Neural progenitor cell (in vitro differentiated cells): ENCODE data around the gene APIP. TPM values are rescaled to one million over a fixed set of nuclear protein-coding genes. Genes with fewer than 3 reads are reported as not detected.

Experiments
- DNase-seq: peaks from one replicate; pipeline ENCODE4 v3.0.0-alpha.2; 2016; ENCODE audit warnings: low spot score
- H2AFZ ChIP-seq: fragments of 200-600 bp; sonication (generic); replicated peaks from 2 replicates; pipeline ENCODE4 v1.6.1; 2016; ENCODE audit warnings: antibody characterized with exemption
- H3F3A ChIP-seq: fragments of 200-600 bp; sonication (generic); 2 replicates; pipeline ENCODE4 v1.6.1; 2016; ENCODE audit warnings: antibody characterized with exemption, low read depth
- H3K27ac ChIP-seq: fragments of 200-600 bp; sonication (generic); 2 replicates; pipeline ENCODE4 v1.5.1; 2016; ENCODE audit warnings: mild to moderate bottlenecking
- H3K27me3 ChIP-seq: fragments of 200-600 bp; sonication (generic); 2 replicates; pipeline ENCODE4 v1.6.1; 2016; ENCODE audit warnings: mild to moderate bottlenecking, moderate library complexity
- H3K36me3 ChIP-seq: fragments of 200-600 bp; sonication (generic); 2 replicates; pipeline ENCODE4 v1.5.1; 2016
- H3K4me1 ChIP-seq: fragments of 200-600 bp; sonication (generic); 2 replicates; pipeline ENCODE4 v1.6.1; 2016; ENCODE audit warnings: mixed run types
- H3K4me2 ChIP-seq: fragments of 200-600 bp; sonication (generic); 2 replicates; pipeline ENCODE4 v1.6.1; 2016
- H3K4me3 ChIP-seq: fragments of 200-600 bp; sonication (generic); 2 replicates; pipeline ENCODE4 v1.5.1; 2016
- H3K79me2 ChIP-seq: fragments of 200-600 bp; sonication (generic); 2 replicates; pipeline ENCODE4 v1.6.1; 2016; ENCODE audit warnings: low read depth
- H3K9ac ChIP-seq: fragments of 200-600 bp; sonication (generic); 2 replicates; pipeline ENCODE4 v1.6.1; 2016
- H3K9me3 ChIP-seq: fragments of 200-600 bp; sonication (generic); 2 replicates; pipeline ENCODE4 v1.5.1; 2016; ENCODE audit warnings: low read depth
- H4K20me1 ChIP-seq: fragments of 200-600 bp; sonication (generic); 2 replicates; pipeline ENCODE4 v1.6.1; 2016; ENCODE audit warnings: low read depth
- H3K27ac Mint-ChIP-seq: 3 replicates; pipeline ENCODE4 v1.8.0; 2021; ENCODE audit warnings: mixed read lengths
- H3K27me3 Mint-ChIP-seq: 2 replicates; pipeline ENCODE4 v1.8.0; 2022; ENCODE audit warnings: low read depth, mild to moderate bottlenecking, inconsistent platforms, moderate library complexity, mixed read lengths; ENCODE audit not compliant: insufficient read depth
- H3K36me3 Mint-ChIP-seq: 3 replicates; pipeline ENCODE4 v1.8.0; 2021; ENCODE audit warnings: mixed read lengths
- H3K4me1 Mint-ChIP-seq: 3 replicates; pipeline ENCODE4 v1.8.0; 2021; ENCODE audit warnings: mixed read lengths
- H3K4me3 Mint-ChIP-seq: 3 replicates; pipeline ENCODE4 v1.8.0; 2021; ENCODE audit warnings: mild to moderate bottlenecking, moderate library complexity, mixed read lengths
- H3K9me3 Mint-ChIP-seq: 3 replicates; pipeline ENCODE4 v1.8.0; 2020; ENCODE audit warnings: mixed read lengths
- EZH2 ChIP-seq: fragments of 200-600 bp; sonication (generic); IDR thresholded peaks from 2 replicates; pipeline ENCODE4 v1.6.1; 2017; ENCODE audit warnings: antibody characterized with exemption, mild to moderate bottlenecking, moderate library complexity
- EZH2phosphoT487 ChIP-seq: fragments of 200-600 bp; sonication (generic); IDR thresholded peaks from 2 replicates; pipeline ENCODE4 v1.6.1; 2017; ENCODE audit warnings: antibody characterized with exemption
- total RNA-seq: library from RNA; depleted of rRNA; stranded (reverse); fragments of >200 nt; gene quantifications from 2 replicates; pipeline ENCODE4 v1.2.3, GENCODE V29; 2015; ENCODE audit warnings: low replicate concordance
- TF ChIP-seq, protein P1 (sequence below): fragments of 200-600 bp; sonication (generic); IDR thresholded peaks from 2 replicates; pipeline ENCODE4 v1.5.1; 2017; ENCODE audit warnings: antibody characterized with exemption, mild to moderate bottlenecking

The APIP gene
- total RNA-seq, 1 donor from 2014 or later, result 28.7 TPM

DNA sequence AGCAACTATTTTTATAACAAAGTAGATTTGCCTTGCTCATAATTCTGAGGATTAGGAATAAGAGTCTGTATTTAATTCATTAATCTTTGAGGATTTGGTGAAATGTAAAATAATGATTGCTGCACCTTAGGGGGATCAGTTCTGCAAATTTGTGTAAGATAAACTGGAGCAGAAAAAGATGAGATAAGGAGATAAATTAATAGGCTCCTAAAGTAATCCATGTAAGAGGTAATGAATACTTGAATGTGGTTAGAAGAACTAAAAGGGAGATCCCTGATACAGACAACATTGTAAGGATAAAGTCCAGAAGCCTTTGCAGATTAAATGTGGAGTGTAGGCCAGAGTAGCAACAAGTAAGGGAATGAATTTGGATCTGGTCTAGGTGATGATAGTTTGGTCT is 45.9 kb upstream of the APIP start:
- Histone ChIP-seq H3K79me2 (no peaks in the 10 kb centered on the region), H4K20me1 (no peaks in the 10 kb centered on the region), H3K36me3 (peaks cover 6% of the 10 kb centered on the region), H3K4me2 (no peak overlapping the region), H3K9me3 (no peaks in the 10 kb centered on the region), H3F3A (no peaks in the 10 kb centered on the region), H2AFZ (no peak overlapping the region), H3K4me1 (peaks cover 2% of the 10 kb centered on the region), H3K27me3 (no peaks in the 10 kb centered on the region), H3K4me3 (no peak overlapping the region), H3K27ac (no peak overlapping the region), H3K9ac (no peak overlapping the region)
- DNase-seq, result no peak
- Mint-ChIP-seq H3K9me3 (no peaks in the 10 kb centered on the region), H3K27ac (no peak overlapping the region), H3K36me3 (peaks cover 15% of the 10 kb centered on the region), H3K4me3 (no peak overlapping the region), H3K27me3 (no peaks in the 10 kb centered on the region), H3K4me1 (peaks cover under 1% of the 10 kb centered on the region)
- no peak for TF ChIP-seq EZH2
- TF ChIP-seq EZH2phosphoT487, result no peak
- TF ChIP-seq, protein P1, sequence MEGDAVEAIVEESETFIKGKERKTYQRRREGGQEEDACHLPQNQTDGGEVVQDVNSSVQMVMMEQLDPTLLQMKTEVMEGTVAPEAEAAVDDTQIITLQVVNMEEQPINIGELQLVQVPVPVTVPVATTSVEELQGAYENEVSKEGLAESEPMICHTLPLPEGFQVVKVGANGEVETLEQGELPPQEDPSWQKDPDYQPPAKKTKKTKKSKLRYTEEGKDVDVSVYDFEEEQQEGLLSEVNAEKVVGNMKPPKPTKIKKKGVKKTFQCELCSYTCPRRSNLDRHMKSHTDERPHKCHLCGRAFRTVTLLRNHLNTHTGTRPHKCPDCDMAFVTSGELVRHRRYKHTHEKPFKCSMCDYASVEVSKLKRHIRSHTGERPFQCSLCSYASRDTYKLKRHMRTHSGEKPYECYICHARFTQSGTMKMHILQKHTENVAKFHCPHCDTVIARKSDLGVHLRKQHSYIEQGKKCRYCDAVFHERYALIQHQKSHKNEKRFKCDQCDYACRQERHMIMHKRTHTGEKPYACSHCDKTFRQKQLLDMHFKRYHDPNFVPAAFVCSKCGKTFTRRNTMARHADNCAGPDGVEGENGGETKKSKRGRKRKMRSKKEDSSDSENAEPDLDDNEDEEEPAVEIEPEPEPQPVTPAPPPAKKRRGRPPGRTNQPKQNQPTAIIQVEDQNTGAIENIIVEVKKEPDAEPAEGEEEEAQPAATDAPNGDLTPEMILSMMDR, result no peak

DNA sequence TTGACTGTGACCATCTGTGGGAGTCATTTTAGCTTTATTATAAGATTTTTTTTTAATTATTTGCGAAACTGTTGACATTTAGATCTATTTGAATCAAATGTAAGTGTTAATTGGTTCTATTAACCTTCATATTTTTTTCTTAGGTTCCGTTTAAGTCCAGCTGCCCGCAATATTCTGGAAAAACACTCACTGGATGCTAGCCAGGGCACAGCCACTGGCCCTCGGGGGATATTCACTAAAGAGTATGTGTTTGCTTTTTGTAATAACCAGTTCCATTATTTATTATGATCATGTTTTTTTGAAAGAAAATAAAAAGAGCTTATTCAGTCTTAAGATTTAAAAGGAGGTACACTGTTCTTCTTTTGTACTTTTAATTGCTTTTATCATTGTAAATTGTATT is 44.1 kb upstream of the APIP start:
- Mint-ChIP-seq H3K27me3 (no peaks in the 10 kb centered on the region), H3K4me3 (no peak overlapping the region), H3K27ac (no peak overlapping the region), H3K36me3 (peaks cover 9% of the 10 kb centered on the region), H3K4me1 (peaks cover 2% of the 10 kb centered on the region), H3K9me3 (no peaks in the 10 kb centered on the region)
- TF ChIP-seq EZH2phosphoT487 (no peak), EZH2 (no peak)
- TF ChIP-seq, protein P1, result no peak
- Histone ChIP-seq H3K9ac (no peak overlapping the region), H3K36me3 (no peaks in the 10 kb centered on the region), H3K4me1 (peaks cover 8% of the 10 kb centered on the region), H3F3A (no peaks in the 10 kb centered on the region), H4K20me1 (no peaks in the 10 kb centered on the region), H3K27ac (no peak overlapping the region), H3K9me3 (no peaks in the 10 kb centered on the region), H3K27me3 (no peaks in the 10 kb centered on the region), H3K4me3 (no peak overlapping the region), H2AFZ (no peak overlapping the region), H3K79me2 (no peaks in the 10 kb centered on the region), H3K4me2 (no peak overlapping the region)
- DNase-seq, result no peak

DNA sequence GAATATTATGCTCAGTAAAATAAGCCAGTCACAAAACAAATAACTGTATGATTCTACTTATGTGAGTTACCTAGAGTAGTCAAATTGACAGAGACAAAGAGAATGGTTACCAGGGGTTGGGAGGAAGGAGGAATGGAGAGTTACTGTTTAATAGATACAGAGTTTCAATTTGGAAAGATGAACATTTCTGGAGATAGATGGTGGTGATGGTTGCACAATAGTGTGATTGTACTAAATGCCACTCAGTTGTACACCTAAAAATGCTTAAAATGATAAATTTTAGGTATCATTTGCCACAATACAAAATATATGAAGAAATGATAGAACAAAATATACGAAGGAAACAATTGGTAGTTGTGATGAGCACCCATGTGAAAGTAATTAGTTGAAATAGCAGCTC is 43.6 kb upstream of the APIP start:
- no peaks in the 10 kb centered on the region for H3K36me3 ChIP-seq
- no peaks in the 10 kb centered on the region for H3K27me3 ChIP-seq
- Mint-ChIP-seq H3K4me3 (no peak overlapping the region), H3K9me3 (no peaks in the 10 kb centered on the region), H3K27me3 (no peaks in the 10 kb centered on the region), H3K36me3 (peaks cover 9% of the 10 kb centered on the region), H3K27ac (no peak overlapping the region), H3K4me1 (peaks cover 2% of the 10 kb centered on the region)
- H3K9me3 ChIP-seq, result no peaks in the 10 kb centered on the region
- no peak overlapping the region for H3K27ac ChIP-seq
- H3F3A ChIP-seq, result no peaks in the 10 kb centered on the region
- no peak overlapping the region for H2AFZ ChIP-seq
- H3K9ac ChIP-seq, result no peak overlapping the region
- H4K20me1 ChIP-seq, result no peaks in the 10 kb centered on the region
- no peak for TF ChIP-seq EZH2
- TF ChIP-seq, protein P1, result no peak
- no peak for TF ChIP-seq EZH2phosphoT487
- DNase-seq, result no peak
- H3K4me3 ChIP-seq, result no peak overlapping the region
- H3K4me1 ChIP-seq, result peaks cover 8% of the 10 kb centered on the region
- H3K79me2 ChIP-seq, result no peaks in the 10 kb centered on the region
- H3K4me2 ChIP-seq, result no peak overlapping the region
